Measurements from ENCODE around the gene ADIPOQ. TPM values are rescaled to one million over a fixed set of nuclear protein-coding genes. Genes with fewer than 3 reads are reported as not detected.
A peak's percentile ranks its signal among the peaks of the same experiment; 100 is the strongest.

ADIPOQ gene
- total and polyA plus RNA-seq, 2 of the 13 experiments (the other 11 are each of a cell fraction or from before 2014, with no cell fraction given) = not detected

GRCh38 chr3:186825294-186825821, 17.2 kb upstream of the ADIPOQ start (continued):
- no peak for TF ChIP-seq SNAI1 (CRISPR knock-in tag; IDR thresholded peaks at IDR 0.05; ENCODE audit: borderline replicate concordance)
- no peak for TF ChIP-seq STAT5B (CRISPR knock-in tag; IDR thresholded peaks at IDR 0.05)
- TF ChIP-seq ATF7-NPFF (CRISPR knock-in tag; IDR thresholded peaks at IDR 0.05; ENCODE audit: low read depth) = no peak
- peak; percentile 46; the same call in 1 of the 2 replicates for TF ChIP-seq GTF3A (CRISPR knock-in tag; conservative IDR thresholded peaks at IDR 0.05)
- TF ChIP-seq ZBTB34 (CRISPR knock-in tag; IDR thresholded peaks at IDR 0.05) = no peak
- no peak for TF ChIP-seq MED1 (CRISPR knock-in tag; IDR thresholded peaks at IDR 0.05)
- no peak for TF ChIP-seq HBP1 (CRISPR knock-in tag; IDR thresholded peaks at IDR 0.05; ENCODE audit: low read depth)
- TF ChIP-seq KDM5B (CRISPR knock-in tag; IDR thresholded peaks at IDR 0.05; ENCODE audit: borderline replicate concordance) = no peak
- TF ChIP-seq BHLHE40 (IDR thresholded peaks at IDR 0.05; ENCODE audit: low read length) = no peak
- no peak for TF ChIP-seq NR2C2 (CRISPR knock-in tag; IDR thresholded peaks at IDR 0.05; ENCODE audit: borderline replicate concordance)
- peak; percentile 4; the same call in 1 of the 2 replicates for TF ChIP-seq GZF1 (CRISPR knock-in tag; IDR thresholded peaks at IDR 0.05)
- TF ChIP-seq ZNF660 (CRISPR knock-in tag; IDR thresholded peaks at IDR 0.05; ENCODE audit: borderline replicate concordance, low read depth) = no peak
- TF ChIP-seq ZNF672 (CRISPR knock-in tag; IDR thresholded peaks at IDR 0.05) = no peak
- no peak for TF ChIP-seq MEIS1 (CRISPR knock-in tag; IDR thresholded peaks at IDR 0.05; ENCODE audit: borderline replicate concordance)
- no peak for TF ChIP-seq ADNP (CRISPR knock-in tag; IDR thresholded peaks at IDR 0.05)
- TF ChIP-seq HIVEP1 (CRISPR knock-in tag; IDR thresholded peaks at IDR 0.05) = 0 out of 2 replicates have a peak, but pooled peaks have one; percentile 19
- no peak for TF ChIP-seq ZNF577 (CRISPR knock-in tag; IDR thresholded peaks at IDR 0.05; ENCODE audit: borderline replicate concordance, low read depth)
- peak; percentile 51; the same call in 1 of the 2 replicates for TF ChIP-seq ZFX (CRISPR knock-in tag; IDR thresholded peaks at IDR 0.05; ENCODE audit: low read depth)
- no peak for TF ChIP-seq MXD1 (CRISPR knock-in tag; IDR thresholded peaks at IDR 0.05)
- no peak for TF ChIP-seq ZNF841 (CRISPR knock-in tag; IDR thresholded peaks at IDR 0.05; ENCODE audit: borderline replicate concordance)
- no peak for TF ChIP-seq CEBPG (CRISPR knock-in tag; IDR thresholded peaks at IDR 0.05)
- TF ChIP-seq ARID3A (IDR thresholded peaks at IDR 0.05; ENCODE audit: low read depth, low read length) = no peak
- no peak for TF ChIP-seq ZNF839 (CRISPR knock-in tag; IDR thresholded peaks at IDR 0.05; ENCODE audit: borderline replicate concordance)
- no peak for TF ChIP-seq NBN (conservative IDR thresholded peaks at IDR 0.05)
- TF ChIP-seq IKZF5 (CRISPR knock-in tag; IDR thresholded peaks at IDR 0.05) = no peak
